Ascending aorta (tissue), 2 donors: ENCODE measurements around the gene EDA. TPM values are rescaled to one million over a fixed set of nuclear protein-coding genes. Genes with fewer than 3 reads are reported as not detected.

Experiments
- DNase-seq, 2 donors: peaks; one replicate each; pipeline ENCODE4 v3.0.0-alpha.2; 2019; ENCODE audit warnings: low spot score in 2 of 2
- H3K27ac ChIP-seq, 2 donors: fragments of 200-600 bp; sonication (generic); one replicate each; pipeline ENCODE4 v1.5.1; 2016 to 2017; ENCODE audit warnings: mild to moderate bottlenecking in 1 of 2
- H3K27me3 ChIP-seq: fragments of 200-600 bp; sonication (generic); one replicate; pipeline ENCODE4 v1.5.1; 2017
- H3K36me3 ChIP-seq, 2 donors: fragments of 200-600 bp; sonication (generic); one replicate each; pipeline ENCODE4 v1.5.1; 2016
- H3K4me1 ChIP-seq, 2 donors: fragments of 200-600 bp; sonication (generic); one replicate each; pipeline ENCODE4 v1.5.1; 2016 to 2017; ENCODE audit warnings: mild to moderate bottlenecking in 1 of 2
- H3K4me3 ChIP-seq, 2 donors: fragments of 200-600 bp; sonication (generic); one replicate each; pipeline ENCODE4 v1.5.1; 2016 to 2017; ENCODE audit warnings: mild to moderate bottlenecking in 1 of 2
- H3K9me3 ChIP-seq, 2 donors: fragments of 200-600 bp; sonication (generic); one replicate each; pipeline ENCODE4 v1.5.1; 2016
- CTCF ChIP-seq, 3 experiments: fragments of 200-600 bp in 2 of 3; fragments of 450-650 bp in 1 of 3; sonication (generic) in 2 of 3; IDR thresholded peaks; one replicate each; pipeline ENCODE4 v1.5.1; 2016 to 2019; ENCODE audit warnings: antibody characterized with exemption in 3 of 3, mild to moderate bottlenecking in 1 of 3, moderate library complexity in 1 of 3
- intact Hi-C: fragments of 100-400 bp; cut with DNase I; formaldehyde crosslinking; loops from one replicate; pipeline ENCODE4 v1.15.1; 2023
- total RNA-seq: library from RNA; depleted of rRNA; stranded (reverse); fragments of >200 nt; gene quantifications from one replicate; pipeline ENCODE4 v1.1.0, GENCODE V29; 2016

EDA gene
- total RNA-seq, 1 donor from 2014 or later, result 1.7 TPM

- Histone ChIP-seq H3K4me3 (no peak overlapping the region), H3K27me3 (no peaks in the 10 kb centered on the region), H3K9me3 (peaks cover 0 to 11% of the 10 kb centered on the region in 2 donors), H3K36me3 (no peaks in the 10 kb centered on the region), H3K4me1 (no peaks in the 10 kb centered on the region), H3K27ac (no peak overlapping the region)
- no peak for TF ChIP-seq CTCF (IDR thresholded peaks at IDR 0.05)
- no peak for DNase-seq
- intact Hi-C loops, result no loop called here
Observed at GRCh38 chrX:69761633-69762032, 145.7 kb downstream of the EDA start.

GRCh38 chrX:69762340-69762739 is 146.4 kb downstream of the EDA start:
- H3K27me3 ChIP-seq, result no peaks in the 10 kb centered on the region
- peaks cover 0 to 11% of the 10 kb centered on the region in 2 donors for H3K9me3 ChIP-seq
- H3K4me3 ChIP-seq, result no peak overlapping the region
- TF ChIP-seq CTCF (IDR thresholded peaks at IDR 0.05), result no peak
- DNase-seq, result no peak
- no peaks in the 10 kb centered on the region for H3K4me1 ChIP-seq
- intact Hi-C loops, result no loop called here
- no peaks in the 10 kb centered on the region for H3K36me3 ChIP-seq
- H3K27ac ChIP-seq, result no peak overlapping the region

- no peaks in the 10 kb centered on the region for H3K27me3 ChIP-seq
- DNase-seq, result no peak
- H3K4me1 ChIP-seq, result no peaks in the 10 kb centered on the region
- H3K4me3 ChIP-seq, result no peak overlapping the region
- no peaks in the 10 kb centered on the region for H3K36me3 ChIP-seq
- intact Hi-C loops, result no loop called here
- H3K27ac ChIP-seq, result no peak overlapping the region
- H3K9me3 ChIP-seq, result peaks cover 3 to 6% of the 10 kb centered on the region in 2 donors
- TF ChIP-seq CTCF (IDR thresholded peaks at IDR 0.05), result no peak
Observed at GRCh38 chrX:69793260-69793935, 177.5 kb downstream of the EDA start.

DNA sequence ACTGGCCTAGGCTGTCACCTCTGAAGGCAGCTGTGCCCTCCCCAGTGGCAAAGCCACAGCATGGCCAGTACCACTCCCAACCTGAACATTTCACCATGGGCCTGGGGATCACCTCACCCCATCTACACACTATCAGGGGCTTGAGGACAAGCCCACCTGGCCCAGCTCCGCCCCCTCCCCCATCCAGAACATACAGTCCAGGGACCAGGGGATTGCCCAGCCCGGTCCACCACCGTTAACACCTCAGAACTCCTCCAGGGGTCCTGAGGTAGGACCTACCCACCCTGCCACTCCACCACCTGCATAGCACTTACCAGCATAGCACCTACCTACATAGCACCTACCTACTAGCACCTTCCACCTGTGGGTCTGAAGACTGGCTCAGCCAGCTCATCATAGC is 179.8 kb downstream of the EDA start:
- no peak for DNase-seq
- Histone ChIP-seq H3K27ac (no peak overlapping the region), H3K36me3 (no peaks in the 10 kb centered on the region), H3K4me3 (no peak overlapping the region), H3K4me1 (no peaks in the 10 kb centered on the region), H3K9me3 (peaks cover 3 to 11% of the 10 kb centered on the region in 2 donors), H3K27me3 (no peaks in the 10 kb centered on the region)
- intact Hi-C loops, result no loop called here
- TF ChIP-seq CTCF (IDR thresholded peaks at IDR 0.05), result no peak

- no peaks in the 10 kb centered on the region for H3K9me3 ChIP-seq
- H3K27me3 ChIP-seq, result no peaks in the 10 kb centered on the region
- no peak for TF ChIP-seq CTCF (IDR thresholded peaks at IDR 0.05)
- DNase-seq, result no peak
- no peaks in the 10 kb centered on the region for H3K36me3 ChIP-seq
- H3K4me1 ChIP-seq, result no peaks in the 10 kb centered on the region
- H3K27ac ChIP-seq, result no peak overlapping the region
- no peak overlapping the region for H3K4me3 ChIP-seq
- intact Hi-C loops, result no loop called here
Observed at GRCh38 chrX:69807400-69807799, 191.5 kb downstream of the EDA start.

GRCh38 chrX:69808375-69808774 is 192.5 kb downstream of the EDA start:
- Histone ChIP-seq H3K27me3 (no peaks in the 10 kb centered on the region), H3K36me3 (no peaks in the 10 kb centered on the region), H3K4me3 (no peak overlapping the region), H3K4me1 (no peaks in the 10 kb centered on the region), H3K27ac (no peak overlapping the region), H3K9me3 (no peaks in the 10 kb centered on the region)
- no peak for TF ChIP-seq CTCF (IDR thresholded peaks at IDR 0.05)
- intact Hi-C loops, result no loop called here
- DNase-seq, result no peak
